PC-3 (cell line): ENCODE data around the gene GADL1.

Experiments
- EZH2 ChIP-seq: fragments of 300-600 bp; sonication (generic); IDR thresholded peaks from one replicate; pipeline ENCODE4 v1.6.1; 2017; ENCODE audit warnings: antibody characterized with exemption, mild to moderate bottlenecking, low read length; ENCODE audit not compliant: unreplicated experiment
- TF ChIP-seq, protein P1 (sequence below): fragments of 300-600 bp; sonication (generic); conservative IDR thresholded peaks from 2 replicates; pipeline ENCODE4 v1.5.1; 2017; ENCODE audit warnings: antibody characterized with exemption, low read depth, mild to moderate bottlenecking, low read length

DNA sequence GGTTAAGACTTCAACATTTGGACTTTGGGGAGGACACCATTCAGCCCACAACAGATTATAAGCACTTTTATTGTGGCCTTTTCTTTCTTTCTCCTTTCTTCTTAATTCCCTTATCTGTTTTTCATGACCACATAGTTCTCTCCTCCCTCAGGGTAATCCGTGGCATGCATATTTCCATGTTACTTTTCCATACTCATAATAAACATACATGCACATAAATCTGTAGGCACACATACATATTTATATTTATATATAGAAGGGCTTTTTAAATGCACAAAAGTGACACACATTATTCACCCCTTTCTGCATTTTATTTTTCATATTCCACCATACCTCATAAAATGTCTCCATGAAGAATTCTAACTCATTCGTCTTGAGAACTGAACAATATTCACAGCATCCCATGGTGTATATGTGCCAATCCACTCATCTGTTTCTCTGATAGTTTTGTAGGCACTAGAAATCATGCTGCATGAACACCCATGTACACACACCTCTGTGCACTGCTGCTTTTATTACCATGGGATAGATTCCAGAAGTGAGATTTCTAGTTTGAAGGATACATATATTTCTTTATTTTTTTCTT lies 38.1 kb upstream of the GADL1 start:
- TF ChIP-seq, protein P1, sequence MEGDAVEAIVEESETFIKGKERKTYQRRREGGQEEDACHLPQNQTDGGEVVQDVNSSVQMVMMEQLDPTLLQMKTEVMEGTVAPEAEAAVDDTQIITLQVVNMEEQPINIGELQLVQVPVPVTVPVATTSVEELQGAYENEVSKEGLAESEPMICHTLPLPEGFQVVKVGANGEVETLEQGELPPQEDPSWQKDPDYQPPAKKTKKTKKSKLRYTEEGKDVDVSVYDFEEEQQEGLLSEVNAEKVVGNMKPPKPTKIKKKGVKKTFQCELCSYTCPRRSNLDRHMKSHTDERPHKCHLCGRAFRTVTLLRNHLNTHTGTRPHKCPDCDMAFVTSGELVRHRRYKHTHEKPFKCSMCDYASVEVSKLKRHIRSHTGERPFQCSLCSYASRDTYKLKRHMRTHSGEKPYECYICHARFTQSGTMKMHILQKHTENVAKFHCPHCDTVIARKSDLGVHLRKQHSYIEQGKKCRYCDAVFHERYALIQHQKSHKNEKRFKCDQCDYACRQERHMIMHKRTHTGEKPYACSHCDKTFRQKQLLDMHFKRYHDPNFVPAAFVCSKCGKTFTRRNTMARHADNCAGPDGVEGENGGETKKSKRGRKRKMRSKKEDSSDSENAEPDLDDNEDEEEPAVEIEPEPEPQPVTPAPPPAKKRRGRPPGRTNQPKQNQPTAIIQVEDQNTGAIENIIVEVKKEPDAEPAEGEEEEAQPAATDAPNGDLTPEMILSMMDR = no peak
- no peak for TF ChIP-seq EZH2
